GM23338 (cell line): ENCODE data around the gene NCSTN. TPM values are rescaled to one million over a fixed set of nuclear protein-coding genes. Genes with fewer than 3 reads are reported as not detected.

ENCODE experiments used
- ATAC-seq: fragments of 200-7000 bp; cut with Tn5 transposase; 3 replicates; pipeline ENCODE4 v1.9.1; 2020
- DNase-seq: peaks from one replicate; pipeline ENCODE4 v3.0.0-alpha.2; 2015; ENCODE audit warnings: low spot score
- H2AFZ ChIP-seq: fragments of 200-600 bp; sonication (generic); 2 replicates; pipeline ENCODE4 v1.8.0; 2016; ENCODE audit warnings: antibody characterized with exemption, mild to moderate bottlenecking, moderate library complexity
- H3F3A ChIP-seq: fragments of 200-600 bp; sonication (generic); replicated peaks from 2 replicates; pipeline ENCODE4 v1.8.0; 2017; ENCODE audit warnings: antibody characterized with exemption, mixed run types, low read depth
- H3K27ac ChIP-seq: fragments of 200-600 bp; sonication (generic); 2 replicates; pipeline ENCODE4 v1.6.1; 2016; ENCODE audit warnings: low read depth
- H3K27me3 ChIP-seq: fragments of 200-600 bp; sonication (generic); 2 replicates; pipeline ENCODE4 v1.8.0; 2016; ENCODE audit warnings: mild to moderate bottlenecking, mixed run types, moderate library complexity; ENCODE audit not compliant: insufficient read depth
- H3K36me3 ChIP-seq: fragments of 200-600 bp; sonication (generic); 2 replicates; pipeline ENCODE4 v1.8.0; 2016; ENCODE audit warnings: mild to moderate bottlenecking; ENCODE audit not compliant: insufficient read depth
- H3K4me1 ChIP-seq: fragments of 200-600 bp; sonication (generic); 2 replicates; pipeline ENCODE4 v1.8.0; 2016; ENCODE audit warnings: mild to moderate bottlenecking, moderate library complexity; ENCODE audit not compliant: insufficient read depth
- H3K4me2 ChIP-seq: fragments of 200-600 bp; sonication (generic); 2 replicates; pipeline ENCODE4 v1.7.1; 2017; ENCODE audit warnings: mixed run types
- H3K4me3 ChIP-seq: fragments of 200-600 bp; sonication (generic); 2 replicates; pipeline ENCODE4 v1.6.1; 2016; ENCODE audit warnings: mixed run types
- H3K79me2 ChIP-seq: fragments of 200-600 bp; sonication (generic); replicated peaks from 2 replicates; pipeline ENCODE4 v1.8.0; 2017; ENCODE audit warnings: mild to moderate bottlenecking; ENCODE audit not compliant: insufficient read depth
- H3K9me2 ChIP-seq: fragments of 200-600 bp; sonication (generic); 2 replicates; pipeline ENCODE4 v1.8.0; 2017; ENCODE audit not compliant: insufficient read depth
- H4K20me1 ChIP-seq: fragments of 200-600 bp; sonication (generic); replicated peaks from 2 replicates; pipeline ENCODE4 v1.8.0; 2017; ENCODE audit warnings: mild to moderate bottlenecking; ENCODE audit not compliant: insufficient read depth
- H3K27ac Mint-ChIP-seq: 2 replicates; pipeline ENCODE4 v1.8.0; 2020; ENCODE audit warnings: inconsistent platforms, mild to moderate bottlenecking, moderate library complexity, mixed read lengths
- H3K27me3 Mint-ChIP-seq: 3 replicates; pipeline ENCODE4 v1.8.0; 2022; ENCODE audit warnings: low read depth, mild to moderate bottlenecking, moderate library complexity, mixed read lengths, inconsistent platforms; ENCODE audit not compliant: insufficient read depth, poor library complexity
- H3K36me3 Mint-ChIP-seq: 3 replicates; pipeline ENCODE4 v1.8.0; 2021; ENCODE audit warnings: low read depth, mild to moderate bottlenecking, inconsistent platforms, moderate library complexity, mixed read lengths
- H3K4me1 Mint-ChIP-seq: 3 replicates; pipeline ENCODE4 v1.8.0; 2020; ENCODE audit warnings: mild to moderate bottlenecking, inconsistent platforms, mixed read lengths
- H3K4me3 Mint-ChIP-seq: 3 replicates; pipeline ENCODE4 v1.8.0; 2021; ENCODE audit warnings: moderate library complexity, mild to moderate bottlenecking, inconsistent platforms, mixed read lengths
- H3K9me3 Mint-ChIP-seq: 3 replicates; pipeline ENCODE4 v1.8.0; 2020; ENCODE audit warnings: moderate library complexity, mild to moderate bottlenecking, inconsistent platforms, mixed read lengths
- CREB1 ChIP-seq: fragments of 250-450 bp; sonication (Bioruptor Pico); IDR thresholded peaks from 2 replicates; pipeline ENCODE4 v1.5.0; 2020; ENCODE audit warnings: low read depth, mild to moderate bottlenecking, moderate library complexity
- EZH2 ChIP-seq: fragments of 200-600 bp; sonication (generic); IDR thresholded peaks from one replicate; pipeline ENCODE4 v1.8.0; 2017; ENCODE audit warnings: antibody characterized with exemption, mild to moderate bottlenecking, low read depth; ENCODE audit not compliant: unreplicated experiment
- EZH2phosphoT487 ChIP-seq: fragments of 200-600 bp; sonication (generic); IDR thresholded peaks from one replicate; pipeline ENCODE4 v1.8.1; 2018; ENCODE audit warnings: antibody characterized with exemption; ENCODE audit not compliant: unreplicated experiment
- JUNB ChIP-seq: IDR thresholded peaks from one replicate; pipeline ENCODE4 v1.6.1; 2016; ENCODE audit warnings: antibody characterized with exemption; ENCODE audit not compliant: unreplicated experiment
- NANOG ChIP-seq: IDR thresholded peaks from 2 replicates; pipeline ENCODE4 v1.6.1; 2016; ENCODE audit warnings: antibody characterized with exemption, borderline replicate concordance
- POLR2AphosphoS5 ChIP-seq: IDR thresholded peaks from 2 replicates; pipeline ENCODE4 v1.6.1; 2016; ENCODE audit warnings: antibody characterized with exemption, low read depth
- REST ChIP-seq: IDR thresholded peaks from one replicate; pipeline ENCODE4 v1.6.1; 2018; ENCODE audit warnings: antibody characterized with exemption; ENCODE audit not compliant: unreplicated experiment
- STAT1 ChIP-seq: IDR thresholded peaks from one replicate; pipeline ENCODE4 v1.6.1; 2016; ENCODE audit warnings: antibody characterized with exemption; ENCODE audit not compliant: unreplicated experiment
- ZNF114 ChIP-seq: fragments of 250-450 bp; sonication (Bioruptor Pico); IDR thresholded peaks from 2 replicates; pipeline ENCODE4 v1.5.0; 2020; ENCODE audit warnings: mild to moderate bottlenecking, moderate library complexity
- ZNF331 ChIP-seq: fragments of 250-450 bp; sonication (Bioruptor Pico); IDR thresholded peaks from 2 replicates; pipeline ENCODE4 v1.5.0; 2020; ENCODE audit warnings: low read depth, mild to moderate bottlenecking, moderate library complexity
- polyA plus RNA-seq: library from polyadenylated mRNA; unstranded; fragments of >200 nt; fragmentation: Nextera tagmentation; extraction: Ambion mirVana; gene quantifications from 2 replicates; pipeline ENCODE4 v1.2.1, GENCODE V29; 2016
- total RNA-seq: library from RNA; depleted of rRNA; stranded (reverse); fragments of >200 nt; shearing (Covaris generic); gene quantifications from 2 replicates; pipeline ENCODE4 v1.2.3, GENCODE V29; 2014
- TF ChIP-seq, protein P1 (sequence below): fragments of 250-450 bp; sonication (Bioruptor Pico); IDR thresholded peaks from 2 replicates; pipeline ENCODE4 v1.5.0; 2020; ENCODE audit warnings: mild to moderate bottlenecking, moderate library complexity
- TF ChIP-seq, protein P2 (sequence below), 2 experiments: fragments of 200-600 bp in 1 of 2; sonication (generic) in 1 of 2; conservative IDR thresholded peaks; 2 replicates each; pipeline versions ENCODE4 v1.5.1 to v1.6.1; 2016 to 2017; ENCODE audit warnings: antibody characterized with exemption in 2 of 2, low read depth in 2 of 2, mild to moderate bottlenecking in 2 of 2, moderate library complexity in 1 of 2
- TF ChIP-seq, protein P3 (sequence below): IDR thresholded peaks from 2 replicates; pipeline ENCODE4 v1.6.1; 2016; ENCODE audit warnings: antibody characterized with exemption

The NCSTN gene
- total and polyA plus RNA-seq, 2 experiments from 2014 or later, result 36.0 to 45.9 TPM

DNA sequence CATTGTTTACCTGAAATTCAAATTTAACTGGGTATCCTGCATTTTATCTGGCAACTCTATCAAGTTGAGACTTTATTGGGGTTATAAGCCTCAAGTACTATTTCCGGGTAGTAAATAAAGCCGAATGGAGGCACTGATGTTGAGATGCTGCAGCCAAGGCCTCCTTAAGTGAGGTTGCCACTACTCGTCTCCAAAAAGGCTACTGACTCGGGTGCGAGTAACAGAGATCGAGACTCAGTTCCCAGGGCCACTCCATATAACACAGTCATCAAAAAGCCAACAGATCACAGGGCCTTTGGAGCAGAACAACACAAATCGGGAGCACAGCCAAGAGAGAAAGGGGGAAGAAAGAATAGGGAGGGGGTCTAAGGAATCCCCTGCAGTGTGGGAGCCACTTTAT is 657 bp upstream of the NCSTN start:
- Histone ChIP-seq H3K79me2 (peaks cover 72% of the 10 kb centered on the region), H3K9me2 (no peaks in the 10 kb centered on the region), H3K4me1 (peaks cover 18% of the 10 kb centered on the region), H4K20me1 (peaks cover 20% of the 10 kb centered on the region), H3K4me3 (peak overlapping the region; percentile 95), H3K36me3 (peaks cover 30% of the 10 kb centered on the region), H3K27ac (peak overlapping the region; percentile 72), H3F3A (no peaks in the 10 kb centered on the region; the same call in 1 of the 2 replicates), H3K4me2 (peak overlapping the region; percentile 91), H2AFZ (peak overlapping the region; percentile 90), H3K27me3 (no peaks in the 10 kb centered on the region)
- peaks cover 14% of the 10 kb centered on the region for H3K4me1 Mint-ChIP-seq
- DNase-seq (no peak), ATAC-seq (peak; percentile 5; the same call in 2 of the 3 replicates)
- no peaks in the 10 kb centered on the region for H3K9me3 Mint-ChIP-seq
- TF ChIP-seq NANOG (no peak), EZH2phosphoT487 (no peak), REST (no peak), CREB1 (no peak), JUNB (no peak), EZH2 (no peak), ZNF331 (no peak), POLR2AphosphoS5 (no peak), ZNF114 (CRISPR knock-in tag) (no peak), STAT1 (no peak)
- TF ChIP-seq, protein P1, sequence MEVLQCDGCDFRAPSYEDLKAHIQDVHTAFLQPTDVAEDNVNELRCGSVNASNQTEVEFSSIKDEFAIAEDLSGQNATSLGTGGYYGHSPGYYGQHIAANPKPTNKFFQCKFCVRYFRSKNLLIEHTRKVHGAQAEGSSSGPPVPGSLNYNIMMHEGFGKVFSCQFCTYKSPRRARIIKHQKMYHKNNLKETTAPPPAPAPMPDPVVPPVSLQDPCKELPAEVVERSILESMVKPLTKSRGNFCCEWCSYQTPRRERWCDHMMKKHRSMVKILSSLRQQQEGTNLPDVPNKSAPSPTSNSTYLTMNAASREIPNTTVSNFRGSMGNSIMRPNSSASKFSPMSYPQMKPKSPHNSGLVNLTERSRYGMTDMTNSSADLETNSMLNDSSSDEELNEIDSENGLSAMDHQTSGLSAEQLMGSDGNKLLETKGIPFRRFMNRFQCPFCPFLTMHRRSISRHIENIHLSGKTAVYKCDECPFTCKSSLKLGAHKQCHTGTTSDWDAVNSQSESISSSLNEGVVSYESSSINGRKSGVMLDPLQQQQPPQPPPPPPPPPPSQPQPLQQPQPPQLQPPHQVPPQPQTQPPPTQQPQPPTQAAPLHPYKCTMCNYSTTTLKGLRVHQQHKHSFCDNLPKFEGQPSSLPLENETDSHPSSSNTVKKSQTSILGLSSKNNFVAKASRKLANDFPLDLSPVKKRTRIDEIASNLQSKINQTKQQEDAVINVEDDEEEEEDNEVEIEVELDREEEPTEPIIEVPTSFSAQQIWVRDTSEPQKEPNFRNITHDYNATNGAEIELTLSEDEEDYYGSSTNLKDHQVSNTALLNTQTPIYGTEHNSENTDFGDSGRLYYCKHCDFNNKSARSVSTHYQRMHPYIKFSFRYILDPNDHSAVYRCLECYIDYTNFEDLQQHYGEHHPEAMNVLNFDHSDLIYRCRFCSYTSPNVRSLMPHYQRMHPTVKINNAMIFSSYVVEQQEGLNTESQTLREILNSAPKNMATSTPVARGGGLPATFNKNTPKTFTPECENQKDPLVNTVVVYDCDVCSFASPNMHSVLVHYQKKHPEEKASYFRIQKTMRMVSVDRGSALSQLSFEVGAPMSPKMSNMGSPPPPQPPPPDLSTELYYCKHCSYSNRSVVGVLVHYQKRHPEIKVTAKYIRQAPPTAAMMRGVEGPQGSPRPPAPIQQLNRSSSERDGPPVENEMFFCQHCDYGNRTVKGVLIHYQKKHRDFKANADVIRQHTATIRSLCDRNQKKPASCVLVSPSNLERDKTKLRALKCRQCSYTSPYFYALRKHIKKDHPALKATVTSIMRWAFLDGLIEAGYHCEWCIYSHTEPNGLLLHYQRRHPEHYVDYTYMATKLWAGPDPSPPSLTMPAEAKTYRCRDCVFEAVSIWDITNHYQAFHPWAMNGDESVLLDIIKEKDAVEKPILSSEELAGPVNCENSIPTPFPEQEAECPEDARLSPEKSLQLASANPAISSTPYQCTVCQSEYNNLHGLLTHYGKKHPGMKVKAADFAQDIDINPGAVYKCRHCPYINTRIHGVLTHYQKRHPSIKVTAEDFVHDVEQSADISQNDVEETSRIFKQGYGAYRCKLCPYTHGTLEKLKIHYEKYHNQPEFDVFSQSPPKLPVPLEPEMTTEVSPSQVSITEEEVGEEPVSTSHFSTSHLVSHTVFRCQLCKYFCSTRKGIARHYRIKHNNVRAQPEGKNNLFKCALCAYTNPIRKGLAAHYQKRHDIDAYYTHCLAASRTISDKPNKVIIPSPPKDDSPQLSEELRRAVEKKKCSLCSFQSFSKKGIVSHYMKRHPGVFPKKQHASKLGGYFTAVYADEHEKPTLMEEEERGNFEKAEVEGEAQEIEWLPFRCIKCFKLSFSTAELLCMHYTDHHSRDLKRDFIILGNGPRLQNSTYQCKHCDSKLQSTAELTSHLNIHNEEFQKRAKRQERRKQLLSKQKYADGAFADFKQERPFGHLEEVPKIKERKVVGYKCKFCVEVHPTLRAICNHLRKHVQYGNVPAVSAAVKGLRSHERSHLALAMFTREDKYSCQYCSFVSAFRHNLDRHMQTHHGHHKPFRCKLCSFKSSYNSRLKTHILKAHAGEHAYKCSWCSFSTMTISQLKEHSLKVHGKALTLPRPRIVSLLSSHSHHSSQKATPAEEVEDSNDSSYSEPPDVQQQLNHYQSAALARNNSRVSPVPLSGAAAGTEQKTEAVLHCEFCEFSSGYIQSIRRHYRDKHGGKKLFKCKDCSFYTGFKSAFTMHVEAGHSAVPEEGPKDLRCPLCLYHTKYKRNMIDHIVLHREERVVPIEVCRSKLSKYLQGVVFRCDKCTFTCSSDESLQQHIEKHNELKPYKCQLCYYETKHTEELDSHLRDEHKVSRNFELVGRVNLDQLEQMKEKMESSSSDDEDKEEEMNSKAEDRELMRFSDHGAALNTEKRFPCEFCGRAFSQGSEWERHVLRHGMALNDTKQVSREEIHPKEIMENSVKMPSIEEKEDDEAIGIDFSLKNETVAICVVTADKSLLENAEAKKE (CRISPR knock-in tag), result no peak
- TF ChIP-seq, protein P2, sequence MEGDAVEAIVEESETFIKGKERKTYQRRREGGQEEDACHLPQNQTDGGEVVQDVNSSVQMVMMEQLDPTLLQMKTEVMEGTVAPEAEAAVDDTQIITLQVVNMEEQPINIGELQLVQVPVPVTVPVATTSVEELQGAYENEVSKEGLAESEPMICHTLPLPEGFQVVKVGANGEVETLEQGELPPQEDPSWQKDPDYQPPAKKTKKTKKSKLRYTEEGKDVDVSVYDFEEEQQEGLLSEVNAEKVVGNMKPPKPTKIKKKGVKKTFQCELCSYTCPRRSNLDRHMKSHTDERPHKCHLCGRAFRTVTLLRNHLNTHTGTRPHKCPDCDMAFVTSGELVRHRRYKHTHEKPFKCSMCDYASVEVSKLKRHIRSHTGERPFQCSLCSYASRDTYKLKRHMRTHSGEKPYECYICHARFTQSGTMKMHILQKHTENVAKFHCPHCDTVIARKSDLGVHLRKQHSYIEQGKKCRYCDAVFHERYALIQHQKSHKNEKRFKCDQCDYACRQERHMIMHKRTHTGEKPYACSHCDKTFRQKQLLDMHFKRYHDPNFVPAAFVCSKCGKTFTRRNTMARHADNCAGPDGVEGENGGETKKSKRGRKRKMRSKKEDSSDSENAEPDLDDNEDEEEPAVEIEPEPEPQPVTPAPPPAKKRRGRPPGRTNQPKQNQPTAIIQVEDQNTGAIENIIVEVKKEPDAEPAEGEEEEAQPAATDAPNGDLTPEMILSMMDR (conservative IDR thresholded peaks at IDR 0.05; ENCODE audit: low read depth in 2 of 2), result no peak
- TF ChIP-seq, protein P3, sequence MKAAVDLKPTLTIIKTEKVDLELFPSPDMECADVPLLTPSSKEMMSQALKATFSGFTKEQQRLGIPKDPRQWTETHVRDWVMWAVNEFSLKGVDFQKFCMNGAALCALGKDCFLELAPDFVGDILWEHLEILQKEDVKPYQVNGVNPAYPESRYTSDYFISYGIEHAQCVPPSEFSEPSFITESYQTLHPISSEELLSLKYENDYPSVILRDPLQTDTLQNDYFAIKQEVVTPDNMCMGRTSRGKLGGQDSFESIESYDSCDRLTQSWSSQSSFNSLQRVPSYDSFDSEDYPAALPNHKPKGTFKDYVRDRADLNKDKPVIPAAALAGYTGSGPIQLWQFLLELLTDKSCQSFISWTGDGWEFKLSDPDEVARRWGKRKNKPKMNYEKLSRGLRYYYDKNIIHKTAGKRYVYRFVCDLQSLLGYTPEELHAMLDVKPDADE, result no peak
- peak overlapping the region; percentile 98 for H3K4me3 Mint-ChIP-seq
- peaks cover 19% of the 10 kb centered on the region for H3K36me3 Mint-ChIP-seq
- peaks cover 2% of the 10 kb centered on the region for H3K27me3 Mint-ChIP-seq
- H3K27ac Mint-ChIP-seq, result peak overlapping the region; percentile 96; the same call in 1 of the 2 replicates
